GM18505 (cell line): ENCODE results near the gene ATL2.

Experiments used
- ATAC-seq: cut with Tn5 transposase; IDR thresholded peaks from one replicate; pipeline ENCODE4 v1.9.1; 2021; ENCODE audit not compliant: unreplicated experiment
- POLR2A ChIP-seq: IDR thresholded peaks from 4 replicates; pipeline ENCODE4 v1.6.1; 2011; ENCODE audit warnings: borderline replicate concordance; ENCODE audit not compliant: insufficient read depth, insufficient read length; ENCODE audit errors: extremely low read depth

Gene ATL2

DNA sequence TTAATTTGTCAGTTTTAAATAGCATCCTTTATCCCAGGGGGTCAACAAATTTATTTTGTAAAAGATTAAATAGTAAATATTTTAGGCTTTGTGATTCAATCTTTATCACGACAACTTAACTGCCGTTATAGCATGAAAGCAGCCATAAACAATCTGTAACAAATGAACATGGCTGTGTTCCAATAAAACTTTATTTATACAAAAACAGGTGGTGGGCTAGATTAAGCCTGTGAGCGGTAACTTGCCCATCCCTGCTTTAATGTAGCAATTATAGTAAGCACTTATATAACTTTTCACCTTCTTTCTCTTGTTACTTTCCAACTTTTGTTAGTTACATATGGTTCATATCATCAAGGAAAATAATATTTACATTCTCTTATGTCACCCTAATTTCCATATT, 121.9 kb downstream of the ATL2 start:
- no peak for TF ChIP-seq POLR2A
- no peak for ATAC-seq

DNA sequence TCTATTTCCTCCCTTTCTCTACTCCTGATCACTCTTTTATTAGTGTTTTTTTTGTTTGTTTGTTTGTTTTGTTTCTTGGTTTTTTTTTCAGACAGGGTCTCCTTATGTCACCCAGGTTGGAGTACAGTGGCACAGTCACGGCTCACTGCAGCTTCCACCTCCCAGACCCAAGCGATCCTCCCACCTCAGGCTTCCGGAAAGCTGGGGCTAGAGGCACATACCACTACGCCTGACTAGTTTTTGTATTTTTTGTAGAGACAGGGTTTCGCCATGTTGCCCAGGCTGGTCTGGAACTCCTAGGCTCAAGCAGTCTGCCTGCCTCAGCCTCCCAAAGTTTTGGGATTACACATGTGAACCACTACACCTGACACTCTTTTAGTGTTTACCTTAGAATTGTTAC, 122.3 kb downstream of the ATL2 start:
- ATAC-seq, result no peak
- TF ChIP-seq POLR2A, result no peak

DNA sequence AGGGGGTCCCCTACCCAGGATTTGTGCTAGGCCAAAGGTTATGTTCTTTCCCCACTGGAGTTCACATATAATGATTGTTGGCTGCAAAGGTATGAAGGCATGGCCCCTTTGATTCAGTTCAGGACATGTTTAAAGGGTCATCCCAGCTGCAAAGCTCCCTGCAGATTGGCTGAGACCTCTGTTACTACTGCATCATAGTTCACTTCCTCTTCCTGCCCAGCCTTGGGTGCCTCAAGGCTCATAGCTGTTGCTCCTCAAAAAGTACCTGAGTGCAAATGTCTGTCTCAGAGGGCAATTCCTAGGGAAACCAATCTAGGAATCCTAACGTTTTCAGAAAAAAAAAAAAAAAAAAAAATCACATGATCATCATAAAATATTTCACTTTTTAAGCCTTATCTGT, 125.1 kb downstream of the ATL2 start:
- no peak for ATAC-seq
- TF ChIP-seq POLR2A, result no peak

DNA sequence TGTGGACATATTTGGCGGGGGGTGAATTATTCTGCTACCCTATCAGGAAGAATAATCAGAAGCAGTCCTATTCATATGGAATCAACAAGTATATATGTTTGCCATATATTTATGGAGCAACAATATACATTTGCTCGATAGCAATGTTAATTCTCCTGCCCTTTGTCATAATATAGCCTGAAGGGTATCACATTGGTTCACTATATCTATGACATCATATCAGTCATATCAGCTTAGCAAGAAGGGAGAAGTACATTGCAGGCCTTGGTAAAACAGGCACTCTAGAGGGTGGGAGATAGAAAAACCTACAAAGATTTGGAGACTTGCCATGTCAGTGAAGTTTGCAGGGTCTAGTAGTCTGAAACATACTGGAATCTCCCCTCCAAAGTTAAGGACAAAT, 128.4 kb downstream of the ATL2 start:
- no peak for ATAC-seq
- TF ChIP-seq POLR2A, result no peak

DNA sequence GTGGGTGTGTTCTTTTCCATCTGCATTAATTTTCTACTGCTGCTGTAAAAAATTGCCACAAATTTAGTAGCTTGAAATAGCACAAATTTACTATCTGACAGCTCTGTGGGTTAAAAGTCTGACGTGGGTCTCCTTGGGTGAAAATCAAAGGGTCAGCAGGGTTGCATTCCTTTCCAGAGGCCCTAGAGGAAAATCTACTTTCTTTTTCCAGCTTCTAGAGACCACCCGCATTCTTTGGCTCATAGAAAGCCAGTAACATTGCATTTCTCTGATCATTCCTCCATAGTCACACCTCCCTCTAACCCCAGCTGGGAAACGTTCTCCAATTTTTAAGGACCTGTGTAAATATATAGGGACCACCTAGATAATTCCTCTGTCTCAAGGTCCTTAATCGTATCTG, 128.8 kb downstream of the ATL2 start:
- no peak for TF ChIP-seq POLR2A

DNA sequence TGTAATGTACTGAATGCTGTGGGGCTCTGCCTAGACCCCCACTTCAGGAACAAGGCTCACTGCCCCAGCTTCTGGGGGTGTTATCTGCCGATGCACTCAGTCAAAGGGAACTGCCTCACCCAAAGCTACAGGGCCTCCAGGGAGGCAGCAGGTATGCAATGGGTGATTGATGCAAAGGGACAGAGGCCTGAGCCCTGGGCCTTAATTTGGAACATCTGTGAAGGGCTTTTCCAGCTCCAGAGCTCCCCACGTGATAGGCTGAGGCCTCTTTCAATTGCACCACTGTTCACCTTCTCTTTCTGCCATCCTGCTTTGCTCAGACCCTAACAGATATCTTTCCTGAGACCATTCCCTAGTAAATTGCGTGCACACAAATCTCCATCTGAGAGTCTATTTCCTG, 131.0 kb downstream of the ATL2 start:
- TF ChIP-seq POLR2A, result no peak
- ATAC-seq, result no peak

More for the DNA sequence above, 128.8 kb downstream of the ATL2 start:
- ATAC-seq, result no peak

DNA sequence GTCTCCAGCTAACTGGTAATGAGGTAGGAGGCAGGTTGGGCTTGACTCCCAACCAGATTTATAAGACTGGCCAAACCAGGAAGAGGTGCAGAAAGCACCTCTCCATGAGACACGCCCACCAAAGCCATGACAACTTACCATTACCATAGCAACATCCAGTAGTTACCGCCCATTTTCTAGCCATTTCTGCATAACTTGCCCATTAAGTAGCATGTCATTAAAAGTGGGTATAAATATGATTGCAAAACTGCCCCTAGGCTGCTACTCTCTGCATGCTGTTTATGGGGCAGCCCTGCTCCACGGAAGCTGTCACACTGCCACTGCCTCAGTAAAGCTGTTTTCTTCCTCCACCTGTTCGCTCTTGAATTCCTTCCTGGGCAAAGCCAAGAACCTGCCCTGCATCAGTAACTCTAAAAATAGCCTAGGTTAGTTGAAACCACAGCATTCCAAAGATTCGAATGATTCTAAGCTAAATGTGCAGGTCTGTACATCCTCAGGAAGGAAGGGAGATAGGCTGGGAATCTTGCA, 131.9 kb downstream of the ATL2 start:
- no peak for TF ChIP-seq POLR2A

DNA sequence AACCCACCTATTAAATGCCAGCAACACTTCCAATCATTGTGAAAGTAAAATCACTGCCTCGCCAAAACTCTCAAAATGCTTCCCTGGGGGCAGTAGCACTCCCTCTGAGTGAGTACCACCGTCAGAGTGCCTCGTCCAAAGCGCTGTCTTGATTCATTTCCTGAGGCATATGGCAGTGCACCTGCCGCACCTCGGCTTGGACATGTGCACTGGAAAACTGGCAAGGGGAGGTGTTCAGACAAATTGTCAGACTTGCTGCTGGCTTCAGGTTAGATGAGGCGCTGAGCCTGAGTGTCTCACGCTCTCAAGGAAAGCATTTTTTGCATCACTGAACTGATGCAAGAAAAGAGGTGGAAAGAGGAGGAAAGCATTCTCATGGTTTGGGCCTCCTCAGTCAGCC, 132.8 kb downstream of the ATL2 start:
- no peak for TF ChIP-seq POLR2A
- ATAC-seq, result no peak

More for the DNA sequence above, 131.9 kb downstream of the ATL2 start:
- ATAC-seq, result no peak
